Measurements from ENCODE around the gene MRPL58. TPM values are rescaled to one million over a fixed set of nuclear protein-coding genes. Genes with fewer than 3 reads are reported as not detected.
A peak's percentile ranks its signal among the peaks of the same experiment; 100 is the strongest.
"Not testable (repeated sequence)": the region's sequence is repeated elsewhere in the genome, so short reads cannot be mapped to it uniquely, and the experiment has no call there.

The MRPL58 gene
- total RNA-seq, 1 experiment from 2014 or later = 92.6 TPM

- not testable (repeated sequence) for DNase-seq (ENCODE audit: low read depth, low spot score)
Measured at GRCh38 chr17:75006084-75006483, 6.4 kb upstream of the MRPL58 start.

DNA sequence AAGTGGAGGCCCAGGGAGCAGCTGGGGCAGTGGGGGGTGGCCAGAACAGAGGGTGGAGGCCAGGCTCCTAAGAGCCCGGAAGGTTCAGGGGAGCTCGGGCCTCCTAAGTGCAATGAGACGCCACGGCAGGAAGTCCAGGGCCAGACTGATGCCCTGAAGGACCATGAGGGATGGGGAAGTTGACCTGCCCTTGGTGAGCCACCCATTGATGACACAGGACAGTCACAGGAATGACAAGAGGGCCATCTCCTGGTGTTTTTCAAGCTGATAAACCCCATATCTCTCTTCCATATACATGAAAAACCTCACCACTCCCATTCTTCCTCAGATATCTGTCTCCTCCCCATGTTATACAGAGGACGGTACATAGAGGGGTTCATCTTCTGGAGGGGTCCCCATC is 5.8 kb upstream of the MRPL58 start:
- in situ Hi-C loops (cut with HindIII; ENCODE audit: low pct_unique_long_range_greater_than_20kb, low sequenced_read_pairs) = no loop called here

More at GRCh38 chr17:75006084-75006483, 6.4 kb upstream of the MRPL58 start:
- in situ Hi-C loops (cut with HindIII; ENCODE audit: low pct_unique_long_range_greater_than_20kb, low sequenced_read_pairs) = not testable (repeated sequence)

DNA sequence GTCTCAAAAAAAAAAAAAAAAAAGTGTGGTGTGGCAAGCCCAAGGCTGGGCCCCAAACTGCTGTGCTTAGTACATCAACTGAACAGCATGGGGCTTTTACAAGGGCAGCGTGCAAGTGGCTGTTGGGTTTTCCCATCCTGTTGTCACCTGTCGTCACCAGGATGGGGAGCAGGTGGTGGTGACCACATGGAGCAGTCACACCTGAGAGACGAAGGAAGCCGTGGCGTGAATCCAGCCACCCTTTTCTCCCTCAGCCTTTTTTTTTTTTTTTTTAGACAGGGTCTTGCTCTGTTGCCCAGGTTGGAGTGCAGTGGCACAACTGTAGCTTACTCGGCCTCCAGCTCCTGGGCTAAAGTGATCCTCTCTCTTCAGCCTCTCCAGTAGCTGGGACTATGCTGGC is 4.1 kb upstream of the MRPL58 start:
- in situ Hi-C loops (cut with HindIII; ENCODE audit: low pct_unique_long_range_greater_than_20kb, low sequenced_read_pairs) = no loop called here

More for the DNA sequence above, 5.8 kb upstream of the MRPL58 start:
- peak; percentile 34 for DNase-seq (ENCODE audit: low read depth, low spot score)

GRCh38 chr17:75009139-75009724 is 3.2 kb upstream of the MRPL58 start:
- in situ Hi-C loops (cut with HindIII; ENCODE audit: low pct_unique_long_range_greater_than_20kb, low sequenced_read_pairs) = no loop called here
- DNase-seq (ENCODE audit: low read depth, low spot score) = no peak

More for the DNA sequence above, 4.1 kb upstream of the MRPL58 start:
- DNase-seq (ENCODE audit: low read depth, low spot score) = no peak

DNA sequence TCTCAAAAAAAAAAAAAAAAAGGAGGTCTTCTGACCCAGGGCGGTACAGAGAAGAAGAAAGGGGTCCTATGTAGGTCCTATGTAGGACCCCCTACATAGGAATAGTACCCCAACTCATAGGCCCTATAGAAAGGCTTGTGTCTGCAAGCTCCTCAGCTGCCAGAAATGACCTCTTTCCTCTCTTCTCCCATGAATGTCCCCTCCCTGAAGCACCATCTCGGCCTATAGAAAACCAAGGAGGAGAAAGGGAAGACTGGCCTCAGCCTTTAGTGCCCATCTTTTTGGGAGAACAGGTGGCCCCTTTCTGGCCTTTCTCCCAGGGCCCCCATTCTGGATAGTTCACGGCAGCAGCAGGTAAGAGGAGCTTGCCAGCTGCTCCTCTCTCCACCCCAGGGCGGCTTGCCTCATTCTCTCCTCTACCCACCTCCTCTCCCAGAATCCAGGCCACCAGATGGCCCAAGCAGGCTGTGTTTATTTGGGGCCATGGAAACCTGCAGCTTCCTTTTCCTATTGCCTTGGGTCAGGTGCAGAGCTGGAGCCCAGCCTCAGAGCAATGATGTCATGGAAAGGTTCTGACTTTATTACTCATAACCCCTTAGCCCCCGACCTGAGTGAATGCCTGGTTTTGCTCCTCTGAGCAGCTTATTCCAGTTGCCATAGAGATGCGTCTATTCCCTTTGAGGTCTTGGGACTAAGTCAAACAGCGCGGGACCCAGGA is 1.6 kb upstream of the MRPL58 start:
- in situ Hi-C loops (cut with HindIII; ENCODE audit: low pct_unique_long_range_greater_than_20kb, low sequenced_read_pairs) = no loop called here
- DNase-seq (ENCODE audit: low read depth, low spot score) = peak; percentile 45

DNA sequence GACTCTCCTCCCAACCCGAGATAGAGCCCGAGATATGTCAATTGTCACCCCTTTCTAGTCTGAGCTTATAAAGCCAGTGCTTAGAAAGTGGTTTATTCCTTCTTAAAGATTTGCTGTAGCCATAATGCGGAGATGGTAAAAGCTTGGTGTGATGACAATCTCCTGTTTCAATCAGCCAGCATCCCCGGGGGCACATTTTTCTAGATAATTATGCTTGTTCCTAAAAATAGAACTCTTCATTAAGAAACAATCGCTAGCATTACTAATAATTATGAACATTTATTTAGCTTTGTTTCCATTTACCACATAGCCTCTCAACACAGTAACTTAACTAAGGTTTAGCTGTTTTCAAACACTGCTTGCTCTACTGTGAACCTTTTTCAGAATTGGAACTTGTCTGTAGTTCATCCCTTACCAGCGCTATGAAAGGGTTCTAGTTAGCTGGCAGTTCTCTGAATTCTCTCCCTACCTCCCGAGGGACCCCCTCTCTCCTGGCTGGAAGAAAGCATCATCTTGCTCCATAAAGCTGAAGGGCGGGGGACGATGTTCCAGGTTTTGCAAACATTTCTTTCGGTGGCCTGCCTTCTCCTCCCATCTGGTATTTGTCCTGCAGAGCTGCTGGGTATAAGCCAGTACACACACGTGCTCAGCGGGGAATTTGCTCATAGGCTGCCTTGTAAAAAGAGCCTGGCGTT is 922 bp upstream of the MRPL58 start:
- DNase-seq (ENCODE audit: low read depth, low spot score) = peak; percentile 30
- in situ Hi-C loops (cut with HindIII; ENCODE audit: low pct_unique_long_range_greater_than_20kb, low sequenced_read_pairs) = no loop called here

DNA sequence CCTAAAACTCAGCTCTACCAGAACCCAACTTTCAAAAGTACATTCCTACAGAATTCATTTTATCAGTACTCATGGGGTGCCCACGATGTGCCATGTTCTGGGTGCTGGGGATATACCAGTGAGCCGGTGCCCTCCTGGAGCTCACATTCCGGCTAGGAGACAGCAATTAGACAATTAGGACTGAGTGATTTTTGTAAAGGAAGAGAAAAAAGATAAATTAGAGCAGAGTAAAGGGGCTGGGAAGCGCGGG is 449 bp upstream of the MRPL58 start:
- in situ Hi-C loops (cut with HindIII; ENCODE audit: low pct_unique_long_range_greater_than_20kb, low sequenced_read_pairs) = no loop called here
- DNase-seq (ENCODE audit: low read depth, low spot score) = no peak

GRCh38 chr17:75013092-75013559 is 656 bp downstream of the MRPL58 start:
- in situ Hi-C loops (cut with HindIII; ENCODE audit: low pct_unique_long_range_greater_than_20kb, low sequenced_read_pairs) = no loop called here
- DNase-seq (ENCODE audit: low read depth, low spot score) = no peak

DNA sequence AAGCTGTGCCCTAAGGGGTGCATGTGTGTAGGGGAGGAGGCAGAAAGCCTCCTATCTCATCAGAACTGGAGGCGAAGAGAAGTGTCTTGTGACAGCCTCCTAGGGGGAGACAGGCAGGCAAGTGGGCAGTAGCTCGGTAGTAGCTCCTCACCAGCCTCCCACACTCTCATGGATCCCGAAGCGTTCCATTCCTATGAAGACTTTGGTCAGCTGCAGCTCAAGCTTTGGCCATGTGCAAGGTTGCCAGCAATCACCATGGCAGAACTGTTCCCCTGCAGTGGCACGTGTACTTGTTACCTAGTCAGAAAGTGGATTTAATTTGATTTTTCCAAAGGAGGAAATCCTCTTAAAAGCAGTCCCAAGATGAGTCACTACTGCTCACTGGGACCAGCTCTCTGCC is 6.7 kb downstream of the MRPL58 start:
- in situ Hi-C loops (cut with HindIII; ENCODE audit: low pct_unique_long_range_greater_than_20kb, low sequenced_read_pairs) = no loop called here
- no peak for DNase-seq (ENCODE audit: low read depth, low spot score)

GRCh38 chr17:75019710-75020109 is 7.2 kb downstream of the MRPL58 start:
- DNase-seq (ENCODE audit: low read depth, low spot score) = no peak
- in situ Hi-C loops (cut with HindIII; ENCODE audit: low pct_unique_long_range_greater_than_20kb, low sequenced_read_pairs) = no loop called here

GRCh38 chr17:75020331-75021110 is 8.1 kb downstream of the MRPL58 start:
- in situ Hi-C loops (cut with HindIII; ENCODE audit: low pct_unique_long_range_greater_than_20kb, low sequenced_read_pairs) = no loop called here
- no peak for DNase-seq (ENCODE audit: low read depth, low spot score)

DNA sequence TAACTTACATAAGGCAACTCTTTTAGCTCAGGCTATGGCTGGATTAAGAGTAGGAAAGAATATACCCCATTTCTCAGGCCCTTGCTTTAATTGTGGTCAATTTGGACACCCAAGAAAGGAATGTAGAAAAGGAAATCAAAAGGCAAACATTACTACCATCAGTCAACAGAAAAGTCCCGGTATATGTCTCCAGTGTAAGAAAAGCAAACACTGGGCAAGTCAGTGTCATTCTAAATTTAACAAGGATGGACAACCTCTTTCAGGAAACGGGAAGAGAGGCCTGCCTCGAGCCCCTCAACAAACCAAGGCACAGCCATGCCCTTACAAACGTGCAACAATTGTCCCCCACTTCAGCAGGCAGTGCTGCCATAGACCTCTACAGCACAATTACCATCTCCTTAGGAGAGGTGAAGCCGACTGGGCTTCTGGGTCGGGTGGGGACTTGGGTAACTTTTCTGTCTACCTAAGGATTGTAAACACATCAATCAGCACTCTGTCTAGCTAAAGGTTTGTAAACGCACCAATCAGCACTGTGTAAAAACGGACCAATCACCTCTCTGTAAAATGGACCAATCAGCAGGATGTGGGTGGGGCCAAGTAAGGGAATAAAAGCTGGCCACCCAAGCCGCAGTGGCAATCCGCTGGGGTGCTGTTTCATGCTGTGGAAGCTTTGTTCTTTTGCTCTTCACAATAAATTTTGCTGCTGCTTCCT is 12.4 kb downstream of the MRPL58 start:
- no peak for DNase-seq (ENCODE audit: low read depth, low spot score)
- in situ Hi-C loops (cut with HindIII; ENCODE audit: low pct_unique_long_range_greater_than_20kb, low sequenced_read_pairs) = no loop called here

DNA sequence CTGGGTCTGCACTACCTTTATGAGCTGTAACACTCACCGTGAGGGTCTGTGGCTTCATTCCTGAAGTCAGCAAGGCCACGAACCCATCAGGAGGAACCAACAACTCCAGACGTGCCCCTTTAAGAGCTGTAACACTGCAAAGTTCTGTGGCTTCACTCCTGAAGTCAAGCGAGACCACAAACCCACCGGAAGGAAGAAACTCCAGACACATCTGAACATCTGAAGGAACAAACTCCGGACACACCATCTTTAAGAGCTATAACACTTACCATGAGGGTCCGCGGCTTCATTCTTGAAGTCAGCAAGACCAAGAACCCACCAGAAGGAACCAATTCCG is 12.9 kb downstream of the MRPL58 start:
- DNase-seq (ENCODE audit: low read depth, low spot score); in situ Hi-C loops (cut with HindIII; ENCODE audit: low pct_unique_long_range_greater_than_20kb, low sequenced_read_pairs): not testable (repeated sequence)

GRCh38 chr17:75026650-75027049 is 14.2 kb downstream of the MRPL58 start:
- in situ Hi-C loops (cut with HindIII; ENCODE audit: low pct_unique_long_range_greater_than_20kb, low sequenced_read_pairs); DNase-seq (ENCODE audit: low read depth, low spot score): not testable (repeated sequence)

GRCh38 chr17:75030161-75030560 is 17.7 kb downstream of the MRPL58 start:
- DNase-seq (ENCODE audit: low read depth, low spot score) = no peak
- in situ Hi-C loops (cut with HindIII; ENCODE audit: low pct_unique_long_range_greater_than_20kb, low sequenced_read_pairs) = no loop called here

DNA sequence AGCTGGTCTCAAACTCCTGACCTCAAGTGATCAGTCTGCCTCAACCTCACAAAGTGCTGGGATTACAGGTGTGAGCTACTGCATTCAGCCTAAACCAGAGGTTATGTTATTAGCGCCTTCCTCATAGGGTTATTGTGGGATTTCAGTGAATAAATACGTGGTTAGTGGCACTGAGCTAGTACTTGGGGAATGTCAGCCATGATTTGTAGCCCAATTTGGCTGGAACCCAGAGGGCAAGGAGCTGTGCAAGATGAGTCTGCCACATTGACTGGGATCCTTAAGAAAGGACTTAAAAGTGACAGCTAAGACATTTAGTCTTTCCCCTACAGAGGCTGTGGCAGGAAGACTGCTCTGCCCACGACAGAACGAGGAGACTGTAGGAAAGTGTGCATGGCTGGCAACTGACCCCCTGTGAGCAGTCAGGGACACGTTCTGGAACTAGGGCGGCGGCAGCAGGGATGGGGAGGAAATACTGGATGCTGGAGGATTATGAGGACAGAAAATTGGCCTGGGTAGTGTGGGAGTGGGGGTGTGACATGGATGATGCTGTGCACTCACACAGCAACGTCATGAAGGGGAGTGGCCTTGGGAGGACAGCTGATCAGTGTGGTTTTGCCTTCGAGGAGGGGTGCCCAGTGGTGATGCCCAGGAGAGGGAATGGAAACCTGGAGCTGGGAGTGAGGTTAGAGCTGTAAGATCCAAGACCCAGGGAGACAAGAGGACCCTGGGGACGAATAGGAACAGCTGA is 19.7 kb downstream of the MRPL58 start:
- DNase-seq (ENCODE audit: low read depth, low spot score) = peak; percentile 89
- in situ Hi-C loops (cut with HindIII; ENCODE audit: low pct_unique_long_range_greater_than_20kb, low sequenced_read_pairs) = no loop called here

DNA sequence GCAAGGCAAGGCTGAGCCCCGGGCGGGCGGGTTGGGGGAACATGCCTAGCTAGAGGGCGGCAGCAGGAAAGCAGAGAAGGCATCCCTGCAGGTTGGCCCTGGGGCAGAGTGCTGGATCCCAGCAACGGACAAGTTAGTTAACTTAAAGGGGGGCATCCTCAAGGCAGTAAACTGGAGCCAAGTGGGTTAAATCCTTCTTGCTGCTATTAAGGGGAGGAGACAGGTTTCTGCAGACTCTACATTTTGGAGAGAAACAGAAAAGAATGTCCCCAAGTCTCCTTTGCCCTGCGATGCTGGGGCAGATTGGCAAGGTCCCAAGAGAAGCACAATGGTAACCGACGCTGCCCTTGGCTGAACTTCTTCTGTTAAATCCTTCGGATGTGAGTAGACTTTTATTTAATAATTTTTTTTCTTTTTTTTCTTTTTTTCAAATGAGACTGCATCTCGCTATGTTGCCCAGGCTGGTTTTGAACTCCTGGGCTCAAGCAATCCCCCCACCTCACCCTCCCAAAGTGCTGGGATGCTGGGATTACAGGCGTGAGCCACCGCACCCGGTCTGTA is 20.3 kb downstream of the MRPL58 start:
- peak; percentile 30 for DNase-seq (ENCODE audit: low read depth, low spot score)
- in situ Hi-C loops (cut with HindIII; ENCODE audit: low pct_unique_long_range_greater_than_20kb, low sequenced_read_pairs) = no loop called here

Data from SK-MEL-5 (cell line).